ENCODE data around the gene PLEKHG3.

DNA sequence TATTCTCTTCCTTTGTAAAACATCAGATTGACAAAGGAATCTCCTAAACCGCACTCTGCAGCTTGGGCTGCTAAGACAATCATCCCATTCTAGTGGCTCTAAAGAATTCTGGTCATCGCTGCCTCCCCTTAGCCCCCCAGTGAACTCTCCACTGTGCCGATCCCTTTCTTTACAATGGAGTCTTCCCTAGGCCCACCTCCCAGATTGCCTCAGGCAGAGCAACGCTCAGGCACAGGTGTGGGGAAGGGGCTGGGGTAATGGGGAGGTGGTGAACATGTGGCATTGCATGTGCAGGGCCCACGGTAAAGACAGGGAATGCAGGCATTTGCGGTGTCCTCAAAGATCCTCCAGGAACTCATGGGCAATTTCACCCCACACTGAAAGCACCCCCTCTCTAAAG lies 86.3 kb downstream of the PLEKHG3 start:
- TF ChIP-seq ZNF274 (IDR thresholded peaks at IDR 0.05; ENCODE audit: low read depth, low read length) (no peak), YY1 (IDR thresholded peaks at IDR 0.05; ENCODE audit: insufficient read depth, insufficient read length) (no peak), SUZ12 (IDR thresholded peaks at IDR 0.05; ENCODE audit: extremely low read depth, insufficient read depth, insufficient read length) (no peak)
